Aorta (tissue), 5 donors: ENCODE data around the gene EPRS1. TPM values are rescaled to one million over a fixed set of nuclear protein-coding genes. Genes with fewer than 3 reads are reported as not detected.
A peak's percentile ranks its signal among the peaks of the same experiment; 100 is the strongest.

ENCODE experiments used
- ATAC-seq: fragments of 200-7000 bp; cut with Tn5 transposase; one replicate; pipeline ENCODE4 v1.9.1; 2022; ENCODE audit warnings: moderate library complexity; ENCODE audit not compliant: low FRiP score
- DNase-seq, 2 donors: peaks; one replicate each; pipeline ENCODE4 v3.0.0-alpha.2; 2020
- H3K27ac ChIP-seq, 2 donors: one replicate each; pipeline ENCODE4 v1.5.1; 2013; ENCODE audit warnings: low read length in 2 of 2, mild to moderate bottlenecking in 2 of 2, moderate library complexity in 2 of 2, control low read depth in 1 of 2, inconsistent platforms in 1 of 2, low read depth in 1 of 2
- H3K27me3 ChIP-seq, 2 donors: one replicate each; pipeline ENCODE4 v1.6.1; 2013; ENCODE audit warnings: control low read depth in 1 of 2, low read length in 1 of 2, mild to moderate bottlenecking in 1 of 2, moderate library complexity in 1 of 2; ENCODE audit not compliant: insufficient read depth in 2 of 2, control insufficient read depth in 1 of 2
- H3K36me3 ChIP-seq, 2 donors: one replicate each; pipeline ENCODE4 v1.6.1; 2013; ENCODE audit warnings: control low read depth in 1 of 2, low read length in 1 of 2, mild to moderate bottlenecking in 1 of 2; ENCODE audit not compliant: insufficient read depth in 2 of 2, control insufficient read depth in 1 of 2
- H3K4me1 ChIP-seq, 2 donors: one replicate each; pipeline ENCODE4 v1.6.1; 2013; ENCODE audit warnings: low read length in 2 of 2, control low read depth in 1 of 2, mild to moderate bottlenecking in 1 of 2, moderate library complexity in 1 of 2; ENCODE audit not compliant: insufficient read depth in 2 of 2, control insufficient read depth in 1 of 2
- H3K4me3 ChIP-seq, 2 donors: one replicate each; pipeline ENCODE4 v1.5.1; 2013; ENCODE audit warnings: low read length in 2 of 2, control low read depth in 1 of 2, mild to moderate bottlenecking in 1 of 2
- H3K9me3 ChIP-seq: one replicate; pipeline ENCODE4 v1.6.1; 2013; ENCODE audit warnings: mild to moderate bottlenecking, low read length; ENCODE audit not compliant: control insufficient read depth
- WGBS, 2 donors: extraction: QIAGEN DNeasy Blood & Tissue Kit; methylation state at CpG; one replicate each; pipeline ENCODE4 v1.1.7; 2013; 5-methylcytosine and 5-hydroxymethylcytosine counted together
- intact Hi-C, 2 donors: fragments of 100-400 bp; cut with DNase I; formaldehyde crosslinking; loops; one replicate each; pipeline versions ENCODE4 v1.14.2 to v1.15.0; 2022
- polyA plus RNA-seq, 2 donors: library from polyadenylated mRNA; stranded (reverse); fragments of 200-250 nt; gene quantifications; one replicate each; pipeline ENCODE4 v1.2.3, GENCODE V29; 2013
- total RNA-seq, 2 donors: library from RNA; stranded (reverse); fragmentation: NEBNext Ultra II Directional; extraction: Animal tissue kit (Norgen Biotek cat#: 25700); gene quantifications; one replicate each; pipeline ENCODE4 v1.2.1, GENCODE V29; 2021
- donor health status: healthy with polysubstance abuse.
- donor health status: Bipolar disorder and iron deficiency.
- donor health status: DM: no; HTN: no; CAD: no.
- donor health status: DM: no; HTN: no; CAD: no.
- donor health status: DM: yes; HTN: yes; CAD: no.

The EPRS1 gene
- total and polyA plus RNA-seq, 4 donors: 26.4 to 69.3 (median 52.9) TPM

- intact Hi-C loops: no loop called here
- Histone ChIP-seq H3K27ac (no peak overlapping the region), H3K9me3 (no peaks in the 10 kb centered on the region), H3K27me3 (no peaks in the 10 kb centered on the region), H3K36me3 (peaks cover 0 to 2% of the 10 kb centered on the region in 2 donors), H3K4me1 (no peaks in the 10 kb centered on the region), H3K4me3 (no peak overlapping the region)
- DNase-seq: no peak
- WGBS, 2 donors: 96 to 99% methylated on average over 3 of the region's 3 CpGs
- no peak for ATAC-seq
Measured at GRCh38 chr1:220077887-220078286, 31.6 kb upstream of the EPRS1 start.

- Histone ChIP-seq H3K27me3 (no peaks in the 10 kb centered on the region), H3K4me3 (no peak overlapping the region), H3K36me3 (peaks cover 0 to 2% of the 10 kb centered on the region in 2 donors), H3K9me3 (no peaks in the 10 kb centered on the region), H3K27ac (no peak overlapping the region), H3K4me1 (no peaks in the 10 kb centered on the region)
- no peak for DNase-seq
- no peak for ATAC-seq
- intact Hi-C loops: no loop called here
- 81 to 85% methylated on average over 4 of the region's 4 CpGs for WGBS, 2 donors
Measured at GRCh38 chr1:220076861-220077762, 30.8 kb upstream of the EPRS1 start.

- no peak for DNase-seq
- Histone ChIP-seq H3K27me3 (no peaks in the 10 kb centered on the region), H3K27ac (no peak overlapping the region), H3K4me1 (no peaks in the 10 kb centered on the region), H3K36me3 (peaks cover 0 to 2% of the 10 kb centered on the region in 2 donors), H3K9me3 (no peaks in the 10 kb centered on the region), H3K4me3 (no peak overlapping the region)
- intact Hi-C loops: no loop called here
- no peak for ATAC-seq
- 92 to 93% methylated on average over 3 of the region's 3 CpGs for WGBS, 2 donors
Measured at GRCh38 chr1:220067269-220068204, 21.2 kb upstream of the EPRS1 start.

GRCh38 chr1:220062629-220063028 is 16.3 kb upstream of the EPRS1 start:
- H3K4me1 ChIP-seq: no peaks in the 10 kb centered on the region
- H3K4me3 ChIP-seq: no peak overlapping the region
- H3K36me3 ChIP-seq: peaks cover 0 to 3% of the 10 kb centered on the region in 2 donors
- intact Hi-C loops: no loop called here
- 96 to 97% methylated on average over 6 of the region's 6 CpGs for WGBS, 2 donors
- no peak for ATAC-seq
- DNase-seq: no peak
- H3K27ac ChIP-seq: no peak overlapping the region
- no peaks in the 10 kb centered on the region for H3K27me3 ChIP-seq
- H3K9me3 ChIP-seq: no peaks in the 10 kb centered on the region

- WGBS, 2 donors: 91 to 96% methylated on average over 3 of the region's 3 CpGs
Measured at GRCh38 chr1:220060876-220061275, 14.6 kb upstream of the EPRS1 start.

GRCh38 chr1:220056374-220056773 is 10.1 kb upstream of the EPRS1 start:
- 92 to 93% methylated on average over 1 of the region's 1 CpG for WGBS, 2 donors
- no peak for ATAC-seq
- H3K27me3 ChIP-seq: no peaks in the 10 kb centered on the region
- no peaks in the 10 kb centered on the region for H3K4me1 ChIP-seq
- H3K36me3 ChIP-seq: no peaks in the 10 kb centered on the region
- intact Hi-C loops: no loop called here
- no peak for DNase-seq
- no peaks in the 10 kb centered on the region for H3K9me3 ChIP-seq
- no peak overlapping the region for H3K4me3 ChIP-seq
- H3K27ac ChIP-seq: no peak overlapping the region

More at GRCh38 chr1:220060876-220061275, 14.6 kb upstream of the EPRS1 start:
- H3K4me3 ChIP-seq: no peak overlapping the region
- ATAC-seq (no peak), DNase-seq (no peak)
- no peaks in the 10 kb centered on the region for H3K27me3 ChIP-seq
- no peaks in the 10 kb centered on the region for H3K9me3 ChIP-seq
- intact Hi-C loops: no loop called here
- no peaks in the 10 kb centered on the region for H3K4me1 ChIP-seq
- peaks cover 0 to 3% of the 10 kb centered on the region in 2 donors for H3K36me3 ChIP-seq
- no peak overlapping the region for H3K27ac ChIP-seq

GRCh38 chr1:220045356-220046051 is 801 bp downstream of the EPRS1 start:
- H3K9me3 ChIP-seq: no peaks in the 10 kb centered on the region
- ATAC-seq: no peak
- DNase-seq: no peak
- WGBS, 2 donors: 22 to 23% methylated on average over 17 of the region's 17 CpGs
- peak overlapping the region; percentile 71 to 74 for H3K4me3 ChIP-seq
- H3K4me1 ChIP-seq: no peaks in the 10 kb centered on the region
- H3K27me3 ChIP-seq: no peaks in the 10 kb centered on the region
- peak overlapping the region in 1 of 2 donors; percentile 84 for H3K27ac ChIP-seq
- intact Hi-C loops: loop anchor here in 1 of 2 donors (5.0 kb wide), 2 partner anchors 47 to 53 kb away; partner anchors contain the start of gene IARS2
- H3K36me3 ChIP-seq: no peaks in the 10 kb centered on the region

- Histone ChIP-seq H3K36me3 (peaks cover 0 to 1% of the 10 kb centered on the region in 2 donors), H3K4me1 (no peaks in the 10 kb centered on the region), H3K27ac (no peak overlapping the region), H3K4me3 (no peak overlapping the region), H3K9me3 (no peaks in the 10 kb centered on the region), H3K27me3 (no peaks in the 10 kb centered on the region)
- ATAC-seq (no peak), DNase-seq (no peak)
- intact Hi-C loops: loop anchor here in 1 of 2 donors (5.0 kb wide), 2 partner anchors 47 to 53 kb away; partner anchors contain the start of gene IARS2
- WGBS, 2 donors: 46 to 55% methylated on average over 4 of the region's 4 CpGs
Measured at GRCh38 chr1:220044678-220045355, 1.5 kb downstream of the EPRS1 start.
